Mesenchymal stem cell (in vitro differentiated cells and primary cell): ENCODE results near the gene HDAC4.
A peak's percentile ranks its signal among the peaks of the same experiment; 100 is the strongest.

Experiments used
- DNase-seq: peaks from one replicate; pipeline ENCODE4 v3.0.0-alpha.2; 2013
- H2AFZ ChIP-seq: one replicate; pipeline ENCODE4 v1.6.1; 2013; ENCODE audit warnings: low read depth, mild to moderate bottlenecking, control low read depth, inconsistent platforms, low read length, moderate library complexity
- H2AK5ac ChIP-seq: 2 replicates; pipeline ENCODE4 v1.6.1; 2013; ENCODE audit warnings: low read length, moderate library complexity, mild to moderate bottlenecking, inconsistent platforms; ENCODE audit not compliant: severe bottlenecking
- H2BK120ac ChIP-seq: one replicate; pipeline ENCODE4 v1.6.1; 2013; ENCODE audit warnings: low read depth, mild to moderate bottlenecking, inconsistent platforms, low read length, moderate library complexity
- H2BK12ac ChIP-seq, 2 experiments: one replicate each; pipeline ENCODE4 v1.6.1; 2013; ENCODE audit warnings: inconsistent platforms in 2 of 2, low read length in 2 of 2, mild to moderate bottlenecking in 2 of 2, moderate library complexity in 2 of 2, control low read depth in 1 of 2
- H2BK15ac ChIP-seq: one replicate; pipeline ENCODE4 v1.6.1; 2013; ENCODE audit warnings: mild to moderate bottlenecking, low read depth, inconsistent platforms; ENCODE audit not compliant: poor library complexity, severe bottlenecking
- H2BK5ac ChIP-seq: 2 replicates; pipeline ENCODE4 v1.6.1; 2013; ENCODE audit warnings: low read depth, mild to moderate bottlenecking, low read length, control low read depth, inconsistent platforms; ENCODE audit not compliant: poor library complexity, severe bottlenecking
- H3K14ac ChIP-seq, 2 experiments: one replicate each; pipeline ENCODE4 v1.6.1; 2013; ENCODE audit warnings: inconsistent platforms in 2 of 2, low read length in 2 of 2, control low read depth in 1 of 2, mild to moderate bottlenecking in 1 of 2, moderate library complexity in 1 of 2
- H3K18ac ChIP-seq, 2 experiments: one replicate each; pipeline ENCODE4 v1.6.1; 2013; ENCODE audit warnings: inconsistent platforms in 2 of 2, low read length in 2 of 2, control low read depth in 1 of 2, low read depth in 1 of 2, mild to moderate bottlenecking in 1 of 2
- H3K23ac ChIP-seq, 2 experiments: one replicate each; pipeline ENCODE4 v1.6.1; 2013; ENCODE audit warnings: inconsistent platforms in 2 of 2, low read length in 2 of 2, mild to moderate bottlenecking in 2 of 2, moderate library complexity in 2 of 2, control low read depth in 1 of 2
- H3K27ac ChIP-seq: 2 replicates; pipeline ENCODE4 v1.5.1; 2013; ENCODE audit warnings: mild to moderate bottlenecking, moderate library complexity, low read length, control low read depth, inconsistent platforms; ENCODE audit not compliant: poor library complexity, severe bottlenecking
- H3K27me3 ChIP-seq, 2 experiments: 2 replicates each; pipeline versions ENCODE4 v1.6.1 to v1.7.0; 2013; ENCODE audit warnings: low read length in 2 of 2, mild to moderate bottlenecking in 2 of 2, moderate library complexity in 2 of 2, control low read depth in 1 of 2, inconsistent platforms in 1 of 2; ENCODE audit not compliant: control insufficient read depth in 1 of 2, insufficient read depth in 1 of 2
- H3K36me3 ChIP-seq, 2 experiments: 2 replicates each; pipeline versions ENCODE4 v1.6.1 to v1.7.0; 2013; ENCODE audit warnings: low read length in 2 of 2, control low read depth in 1 of 2, inconsistent platforms in 1 of 2, low read depth in 1 of 2, mild to moderate bottlenecking in 1 of 2; ENCODE audit not compliant: insufficient read depth in 2 of 2, control insufficient read depth in 1 of 2
- H3K4ac ChIP-seq, 2 experiments: one replicate each; pipeline ENCODE4 v1.6.1; 2013; ENCODE audit warnings: inconsistent platforms in 2 of 2, low read length in 2 of 2, mild to moderate bottlenecking in 2 of 2, moderate library complexity in 2 of 2, control low read depth in 1 of 2, low read depth in 1 of 2
- H3K4me1 ChIP-seq: 2 replicates; pipeline ENCODE4 v1.6.1; 2013; ENCODE audit warnings: low read depth, low read length, control low read depth; ENCODE audit not compliant: control insufficient read depth, insufficient read depth
- H3K4me2 ChIP-seq: 2 replicates; pipeline ENCODE4 v1.6.1; 2013; ENCODE audit warnings: low read length, mild to moderate bottlenecking, inconsistent platforms; ENCODE audit not compliant: poor library complexity, severe bottlenecking
- H3K4me3 ChIP-seq, 2 experiments: 2 replicates each; pipeline versions ENCODE4 v1.5.1 to v1.7.0; 2013; ENCODE audit warnings: low read length in 2 of 2, mild to moderate bottlenecking in 2 of 2, control low read depth in 1 of 2, low read depth in 1 of 2; ENCODE audit not compliant: insufficient read depth in 1 of 2
- H3K79me1 ChIP-seq: replicated peaks from 2 replicates; pipeline ENCODE4 v1.6.1; 2013; ENCODE audit warnings: mild to moderate bottlenecking, control low read depth, low read length, inconsistent platforms; ENCODE audit not compliant: poor library complexity, severe bottlenecking
- H3K9ac ChIP-seq: 2 replicates; pipeline ENCODE4 v1.7.0; 2013; ENCODE audit warnings: mild to moderate bottlenecking, low read length, moderate library complexity
- H3K9me3 ChIP-seq: 2 replicates; pipeline ENCODE4 v1.7.0; 2013; ENCODE audit warnings: mild to moderate bottlenecking, low read length; ENCODE audit not compliant: control insufficient read depth
- H4K8ac ChIP-seq: one replicate; pipeline ENCODE4 v1.6.1; 2013; ENCODE audit warnings: inconsistent platforms, mild to moderate bottlenecking, low read length, moderate library complexity
- H4K91ac ChIP-seq: one replicate; pipeline ENCODE4 v1.6.1; 2013; ENCODE audit warnings: mild to moderate bottlenecking, low read length, inconsistent platforms
- WGBS: methylation state at CpG from one replicate; pipeline ENCODE4 v1.1.7; 2013; ENCODE audit warnings: mixed read lengths; 5-methylcytosine and 5-hydroxymethylcytosine counted together

HDAC4 gene

GRCh38 chr2:239255218-239255617, 145.6 kb downstream of the HDAC4 start:
- H3K36me3 ChIP-seq = peaks cover 0 to 4% of the 10 kb centered on the region in 2 experiments
- H3K4me2 ChIP-seq = no peak overlapping the region
- DNase-seq = no peak
- H3K23ac ChIP-seq = no peak overlapping the region
- H2BK12ac ChIP-seq = no peak overlapping the region
- no peak overlapping the region for H2AFZ ChIP-seq
- no peak overlapping the region for H3K18ac ChIP-seq
- H3K4me1 ChIP-seq = peaks cover 16% of the 10 kb centered on the region
- H2AK5ac ChIP-seq = no peak overlapping the region
- no peaks in the 10 kb centered on the region for H3K9me3 ChIP-seq
- no peak overlapping the region for H3K4ac ChIP-seq
- H4K91ac ChIP-seq = no peak overlapping the region
- H3K4me3 ChIP-seq = no peak overlapping the region
- no peak overlapping the region for H3K27ac ChIP-seq
- no peak overlapping the region for H3K14ac ChIP-seq
- no peaks in the 10 kb centered on the region for H3K27me3 ChIP-seq
- no peak overlapping the region for H2BK120ac ChIP-seq
- no peak overlapping the region for H3K9ac ChIP-seq
- H2BK15ac ChIP-seq = no peak overlapping the region
- 76% methylated on average over 2 of the region's 5 CpGs for WGBS
- H3K79me1 ChIP-seq = peaks cover 44% of the 10 kb centered on the region
- no peak overlapping the region for H2BK5ac ChIP-seq
- H4K8ac ChIP-seq = no peak overlapping the region

GRCh38 chr2:239253701-239254436, 147.0 kb downstream of the HDAC4 start:
- peaks cover 0 to 6% of the 10 kb centered on the region in 2 experiments for H3K36me3 ChIP-seq
- no peak overlapping the region for H2BK120ac ChIP-seq
- no peak overlapping the region for H3K4ac ChIP-seq
- H3K79me1 ChIP-seq = peaks cover 40% of the 10 kb centered on the region
- WGBS = 98% methylated on average over 3 of the region's 7 CpGs
- H3K4me3 ChIP-seq = no peak overlapping the region
- no peak overlapping the region for H2AFZ ChIP-seq
- no peaks in the 10 kb centered on the region for H3K27me3 ChIP-seq
- H2BK15ac ChIP-seq = peak overlapping the region; percentile 41
- no peak overlapping the region for H3K23ac ChIP-seq
- H3K18ac ChIP-seq = no peak overlapping the region
- H4K91ac ChIP-seq = no peak overlapping the region
- peaks cover 19% of the 10 kb centered on the region for H3K4me1 ChIP-seq
- H3K14ac ChIP-seq = no peak overlapping the region
- no peaks in the 10 kb centered on the region for H3K9me3 ChIP-seq
- no peak overlapping the region for H3K4me2 ChIP-seq
- no peak for DNase-seq
- H4K8ac ChIP-seq = no peak overlapping the region
- H2BK12ac ChIP-seq = no peak overlapping the region
- no peak overlapping the region for H2BK5ac ChIP-seq
- peak overlapping the region; percentile 39 for H2AK5ac ChIP-seq
- no peak overlapping the region for H3K9ac ChIP-seq
- H3K27ac ChIP-seq = no peak overlapping the region

- 97% methylated on average over 5 of the region's 7 CpGs for WGBS
- H2BK15ac ChIP-seq = no peak overlapping the region
Observed at GRCh38 chr2:239253264-239253663, 147.6 kb downstream of the HDAC4 start.

GRCh38 chr2:239252801-239253200, 148.0 kb downstream of the HDAC4 start:
- peaks cover 40% of the 10 kb centered on the region for H3K79me1 ChIP-seq
- H3K23ac ChIP-seq = no peak overlapping the region
- H3K27me3 ChIP-seq = no peaks in the 10 kb centered on the region
- peak overlapping the region; percentile 56 for H4K8ac ChIP-seq
- H2BK15ac ChIP-seq = no peak overlapping the region
- no peaks in the 10 kb centered on the region for H3K9me3 ChIP-seq
- H3K4me2 ChIP-seq = no peak overlapping the region
- H3K36me3 ChIP-seq = peaks cover 0 to 6% of the 10 kb centered on the region in 2 experiments
- no peak overlapping the region for H2AK5ac ChIP-seq
- H2BK12ac ChIP-seq = peak overlapping the region in 1 of 2 experiments; percentile 71
- H2BK5ac ChIP-seq = no peak overlapping the region
- no peak overlapping the region for H3K27ac ChIP-seq
- H2BK120ac ChIP-seq = no peak overlapping the region
- H3K14ac ChIP-seq = no peak overlapping the region
- H3K4ac ChIP-seq = peak overlapping the region in 1 of 2 experiments; percentile 41
- no peak for DNase-seq
- peaks cover 22% of the 10 kb centered on the region for H3K4me1 ChIP-seq
- no peak overlapping the region for H3K9ac ChIP-seq
- H4K91ac ChIP-seq = no peak overlapping the region
- H2AFZ ChIP-seq = no peak overlapping the region
- no peak overlapping the region for H3K18ac ChIP-seq
- no peak overlapping the region for H3K4me3 ChIP-seq
- WGBS = 98% methylated on average over 19 of the region's 19 CpGs

More at GRCh38 chr2:239253264-239253663, 147.6 kb downstream of the HDAC4 start:
- H3K79me1 ChIP-seq = peaks cover 43% of the 10 kb centered on the region
- H3K36me3 ChIP-seq = peaks cover 0 to 6% of the 10 kb centered on the region in 2 experiments
- H4K8ac ChIP-seq = no peak overlapping the region
- H3K14ac ChIP-seq = no peak overlapping the region
- H3K4me1 ChIP-seq = peaks cover 22% of the 10 kb centered on the region
- H2AFZ ChIP-seq = no peak overlapping the region
- H3K27me3 ChIP-seq = no peaks in the 10 kb centered on the region
- no peak overlapping the region for H3K18ac ChIP-seq
- H2BK12ac ChIP-seq = no peak overlapping the region
- no peak overlapping the region for H3K4ac ChIP-seq
- H3K4me2 ChIP-seq = no peak overlapping the region
- H2BK5ac ChIP-seq = no peak overlapping the region
- H3K9me3 ChIP-seq = no peaks in the 10 kb centered on the region
- H3K4me3 ChIP-seq = no peak overlapping the region
- no peak overlapping the region for H3K23ac ChIP-seq
- H4K91ac ChIP-seq = no peak overlapping the region
- H3K9ac ChIP-seq = no peak overlapping the region
- no peak overlapping the region for H3K27ac ChIP-seq
- DNase-seq = no peak
- no peak overlapping the region for H2BK120ac ChIP-seq
- no peak overlapping the region for H2AK5ac ChIP-seq
